22Rv1 (cell line): ENCODE measurements around the gene GON4L.

Source experiments
- CTCF ChIP-seq: fragments of 450-650 bp; IDR thresholded peaks from 2 replicates; pipeline ENCODE4 v1.5.1; 2017; ENCODE audit warnings: mild to moderate bottlenecking
- ZFX ChIP-seq: fragments of 450-650 bp; IDR thresholded peaks from 2 replicates; pipeline ENCODE4 v1.6.1; 2017; ENCODE audit warnings: antibody characterized with exemption, borderline replicate concordance

GRCh38 chr1:155834296-155834926 is 22.6 kb downstream of the GON4L start:
- TF ChIP-seq CTCF, result no peak
- no peak for TF ChIP-seq ZFX
